Central memory CD4-positive, alpha-beta T cell (primary cell): Measurements from ENCODE around the gene VILL.
"Not testable (repeated sequence)": the region's sequence is repeated elsewhere in the genome, so short reads cannot be mapped to it uniquely, and the experiment has no call there.

ENCODE experiments used
- DNase-seq: peaks from one replicate; pipeline ENCODE4 v3.0.0; 2022

The VILL gene

DNA sequence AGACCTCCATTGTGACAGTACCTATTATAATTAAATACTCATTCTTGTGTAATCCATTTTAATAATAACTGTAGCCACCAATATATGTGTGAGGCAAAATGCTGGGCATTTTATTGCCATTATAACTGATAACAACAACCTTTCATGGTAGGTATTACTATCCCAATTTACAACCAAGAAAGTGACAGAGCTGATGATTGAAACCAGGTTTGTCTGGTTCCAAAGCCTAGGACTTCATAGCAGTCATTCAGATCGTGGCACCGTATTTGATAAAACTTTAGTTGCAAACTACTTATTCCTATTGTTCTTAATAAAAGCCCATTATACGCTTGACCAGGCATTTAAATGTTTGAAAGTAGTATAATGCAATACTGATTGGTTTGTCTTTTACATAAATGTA, 26.4 kb upstream of the VILL start:
- DNase-seq: no peak

DNA sequence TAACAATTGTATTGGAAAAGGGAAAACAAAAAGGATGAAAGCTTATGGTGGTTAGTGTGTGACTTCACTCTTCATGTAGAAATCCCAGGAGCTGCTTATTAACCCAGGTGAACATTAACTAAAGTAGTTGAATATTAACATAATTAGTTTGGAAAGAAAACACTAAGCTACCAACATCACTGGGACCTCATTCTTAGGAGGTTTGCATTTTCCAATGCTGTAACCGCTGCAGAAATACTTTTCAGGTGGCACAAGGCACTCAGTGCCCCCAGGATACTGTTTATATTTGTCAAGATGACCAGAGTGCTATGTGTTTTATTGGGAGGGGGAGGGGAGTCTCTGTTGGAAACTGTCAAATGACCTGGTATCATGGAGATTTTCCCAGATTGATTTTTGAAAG, 25.9 kb upstream of the VILL start:
- no peak for DNase-seq

DNA sequence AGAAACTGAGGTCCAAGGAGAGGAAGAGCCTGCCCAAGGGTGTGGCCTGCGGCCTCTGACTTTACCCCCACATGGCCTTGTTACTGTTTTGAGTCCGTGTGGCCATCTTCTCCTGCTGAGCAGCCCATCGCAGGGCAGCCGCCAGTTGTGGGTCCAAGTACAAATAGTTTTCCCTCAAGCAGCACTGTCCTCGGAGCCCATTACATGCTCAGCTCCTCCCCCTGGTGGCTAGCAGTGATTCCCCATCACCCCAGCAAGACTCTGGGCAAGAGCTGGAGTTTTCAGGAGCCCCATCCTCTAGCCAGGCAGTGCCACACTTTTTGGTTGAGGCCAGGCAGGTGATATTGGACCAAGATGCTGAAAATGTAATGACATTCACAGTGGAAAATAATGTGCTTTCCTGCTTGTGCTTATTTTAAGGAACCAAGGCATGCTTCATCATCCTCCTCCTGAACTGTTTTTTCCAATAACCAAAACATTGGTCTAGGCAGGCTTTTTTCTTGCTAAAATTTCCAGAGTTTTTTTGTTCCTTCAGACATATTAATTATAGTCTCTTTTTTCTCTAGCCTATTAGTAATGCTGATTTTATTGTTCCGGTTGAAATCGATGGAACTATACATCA, 23.2 kb upstream of the VILL start:
- DNase-seq: peak; percentile 22

DNA sequence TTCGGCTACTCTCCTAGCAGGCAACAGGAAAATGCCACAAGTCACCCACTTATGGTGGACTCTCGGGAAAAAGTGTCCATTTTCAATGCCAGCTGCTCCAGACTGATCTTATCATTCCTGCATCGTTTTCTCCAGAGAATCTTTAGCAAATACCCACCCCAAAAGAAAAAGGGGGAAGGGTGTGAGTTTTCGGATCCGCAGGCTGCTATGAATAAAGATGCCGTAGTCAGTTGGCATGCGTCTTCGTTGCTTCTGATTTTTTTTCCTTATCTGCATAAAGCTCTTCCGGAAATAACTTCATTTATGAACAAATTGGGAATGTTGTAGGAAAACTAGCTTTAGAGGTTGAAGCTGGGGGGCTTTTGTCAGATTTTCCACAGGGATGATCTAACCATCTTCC, 22.4 kb upstream of the VILL start:
- DNase-seq: no peak

DNA sequence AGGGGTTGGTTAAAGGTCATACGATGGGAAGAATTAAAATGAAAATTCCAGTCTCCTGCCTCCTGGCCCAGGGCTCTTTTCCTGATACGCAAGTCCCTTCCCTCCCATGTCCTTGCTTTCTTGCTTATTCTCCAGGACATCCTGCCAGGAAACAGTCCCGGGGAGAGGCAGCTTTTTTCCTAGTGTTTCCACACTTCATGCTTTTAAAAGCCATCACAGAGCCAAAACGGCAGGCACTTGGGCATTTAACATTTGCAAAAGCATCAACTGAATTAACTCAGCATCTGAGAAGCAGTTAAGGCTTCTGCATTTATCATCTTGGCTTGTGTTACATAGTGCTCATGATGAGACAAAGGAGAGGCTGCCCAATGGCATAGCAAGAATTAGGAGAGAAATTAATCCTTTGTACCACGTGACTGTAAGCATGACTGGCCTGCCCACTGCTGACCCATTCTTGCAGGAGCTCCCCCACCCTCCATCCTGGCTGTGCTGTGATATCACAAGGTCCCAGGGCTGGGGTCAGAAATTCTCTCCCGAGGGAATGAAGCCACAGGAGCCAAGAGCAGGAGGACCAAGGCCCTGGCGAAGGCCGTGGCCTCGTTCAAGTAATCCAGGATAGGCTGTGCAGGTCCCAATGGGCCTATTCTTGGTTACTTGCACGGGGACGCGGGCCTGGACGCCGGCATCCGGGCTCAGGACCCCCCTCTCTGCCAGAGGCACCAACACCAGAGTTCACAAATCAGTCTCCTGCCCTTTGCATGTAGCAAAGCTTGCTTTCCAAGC, 21.6 kb upstream of the VILL start:
- DNase-seq: no peak

DNA sequence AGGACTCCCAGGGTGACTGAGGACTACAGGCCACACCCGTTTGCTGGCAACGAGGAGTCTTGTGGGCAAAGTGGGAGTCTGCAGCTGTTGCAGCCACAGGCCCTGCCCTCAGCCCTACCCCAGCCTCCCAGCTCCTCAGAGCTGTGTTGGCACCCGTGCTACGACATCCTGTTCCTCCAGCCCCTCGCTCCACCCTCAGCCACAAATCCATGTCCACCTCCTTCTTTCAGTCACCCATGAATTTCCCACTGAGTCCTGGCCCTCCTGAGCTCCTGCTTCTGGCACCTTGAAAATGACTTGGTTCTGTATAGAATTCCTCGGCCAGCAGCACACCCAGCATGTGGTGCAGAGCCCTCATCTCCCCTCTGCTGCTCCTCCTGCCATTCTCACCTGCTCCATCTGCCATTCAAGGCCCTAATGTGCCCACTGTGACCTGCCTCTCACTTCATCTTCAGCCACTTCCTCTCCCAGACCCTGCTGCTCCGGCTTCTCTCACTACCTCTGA, 20.9 kb upstream of the VILL start:
- no peak for DNase-seq

DNA sequence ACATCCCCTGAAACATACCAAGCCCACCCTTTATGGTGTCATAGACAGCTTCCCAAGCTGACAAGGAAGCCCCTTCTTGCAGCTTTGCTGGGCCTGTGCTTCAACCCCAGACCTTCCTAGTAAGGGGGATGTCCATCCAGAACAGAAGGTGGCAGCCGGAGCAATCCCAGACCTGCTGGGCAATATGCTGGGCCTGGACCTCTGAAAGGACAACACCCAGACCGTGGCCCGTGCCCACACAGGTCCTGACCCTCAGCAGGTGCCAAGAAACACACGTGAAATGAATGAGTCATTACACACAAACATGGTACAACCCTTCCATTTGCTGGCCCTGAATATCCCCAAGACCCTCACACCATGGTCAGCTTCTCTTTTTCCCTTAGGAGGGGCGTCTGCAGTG, 19.8 kb upstream of the VILL start:
- DNase-seq: no peak

DNA sequence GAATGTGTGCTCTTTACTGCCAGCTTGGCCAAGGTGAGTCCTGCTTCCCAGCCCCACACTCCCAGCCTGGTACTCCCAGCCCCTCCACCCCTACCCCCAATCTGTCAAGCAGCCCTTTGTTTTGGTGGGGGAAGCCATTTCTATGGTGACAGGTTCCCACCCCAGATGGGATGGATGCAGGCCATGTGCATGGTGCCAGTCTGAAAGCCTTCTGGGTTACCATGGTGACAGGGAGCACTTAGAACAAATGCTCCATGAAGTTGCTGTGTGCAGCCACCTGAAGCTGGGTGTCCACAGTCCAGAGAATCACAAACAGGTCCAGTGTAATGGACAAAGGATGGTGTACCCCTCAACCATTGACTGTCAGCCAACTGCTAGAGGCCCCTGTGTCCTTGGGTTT, 19.1 kb upstream of the VILL start:
- no peak for DNase-seq

DNA sequence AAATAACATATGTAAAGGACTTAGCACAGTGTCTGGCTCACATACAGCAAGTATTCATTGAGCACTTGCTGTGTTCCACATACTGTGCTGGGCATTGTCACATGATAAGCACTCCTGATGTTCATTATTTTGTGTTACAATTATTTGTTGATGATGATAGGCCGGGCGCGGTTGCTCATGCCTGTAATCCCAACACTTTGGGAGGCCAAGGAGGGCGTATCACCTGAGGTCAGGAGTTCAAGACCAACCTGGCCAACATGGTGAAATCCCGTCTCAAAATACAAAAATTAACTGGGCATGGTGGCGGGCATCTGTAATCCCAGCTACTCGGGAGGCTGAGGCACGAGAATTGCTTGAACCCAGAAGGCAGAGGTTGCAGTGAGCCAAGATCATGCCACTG, 18.5 kb upstream of the VILL start:
- DNase-seq: not testable (repeated sequence)

DNA sequence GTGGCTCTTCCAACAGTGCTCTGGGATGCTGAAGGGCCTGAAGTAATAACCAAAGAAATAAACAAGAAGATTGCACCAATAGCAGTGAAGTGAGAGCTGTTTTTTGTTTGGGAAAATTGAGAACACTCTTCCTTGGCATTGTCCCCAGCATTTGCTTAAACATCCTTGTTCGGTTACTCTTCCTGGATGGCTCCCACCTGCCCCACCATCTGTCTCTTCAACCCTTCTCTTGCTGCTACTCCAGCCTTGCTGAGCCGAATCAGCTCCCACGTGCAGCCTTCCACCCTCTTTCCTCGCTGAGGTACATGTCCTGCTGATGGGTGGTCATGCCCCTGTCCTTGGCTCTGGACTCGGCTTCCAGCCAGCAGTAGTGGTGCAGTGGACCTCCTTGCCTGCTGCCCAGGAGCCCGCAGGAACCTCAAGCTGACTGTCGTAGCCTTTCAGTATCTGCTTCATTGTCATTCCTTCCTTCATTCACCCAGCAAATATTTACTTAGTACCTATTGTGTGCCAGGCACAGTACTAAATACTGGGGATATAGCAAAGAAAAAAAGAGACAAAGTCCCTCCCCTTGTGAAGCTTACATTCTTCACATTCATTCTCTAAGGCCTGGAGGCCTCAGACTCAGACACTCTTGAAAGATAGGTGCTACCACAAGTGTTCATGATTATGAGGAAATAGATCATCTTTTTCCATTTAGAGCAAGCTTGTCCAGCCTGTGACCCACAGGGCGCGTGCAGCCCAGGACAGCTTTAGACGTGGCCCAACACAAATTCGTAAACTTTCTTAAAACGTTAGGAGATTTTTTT, 17.1 kb upstream of the VILL start:
- DNase-seq: no peak

DNA sequence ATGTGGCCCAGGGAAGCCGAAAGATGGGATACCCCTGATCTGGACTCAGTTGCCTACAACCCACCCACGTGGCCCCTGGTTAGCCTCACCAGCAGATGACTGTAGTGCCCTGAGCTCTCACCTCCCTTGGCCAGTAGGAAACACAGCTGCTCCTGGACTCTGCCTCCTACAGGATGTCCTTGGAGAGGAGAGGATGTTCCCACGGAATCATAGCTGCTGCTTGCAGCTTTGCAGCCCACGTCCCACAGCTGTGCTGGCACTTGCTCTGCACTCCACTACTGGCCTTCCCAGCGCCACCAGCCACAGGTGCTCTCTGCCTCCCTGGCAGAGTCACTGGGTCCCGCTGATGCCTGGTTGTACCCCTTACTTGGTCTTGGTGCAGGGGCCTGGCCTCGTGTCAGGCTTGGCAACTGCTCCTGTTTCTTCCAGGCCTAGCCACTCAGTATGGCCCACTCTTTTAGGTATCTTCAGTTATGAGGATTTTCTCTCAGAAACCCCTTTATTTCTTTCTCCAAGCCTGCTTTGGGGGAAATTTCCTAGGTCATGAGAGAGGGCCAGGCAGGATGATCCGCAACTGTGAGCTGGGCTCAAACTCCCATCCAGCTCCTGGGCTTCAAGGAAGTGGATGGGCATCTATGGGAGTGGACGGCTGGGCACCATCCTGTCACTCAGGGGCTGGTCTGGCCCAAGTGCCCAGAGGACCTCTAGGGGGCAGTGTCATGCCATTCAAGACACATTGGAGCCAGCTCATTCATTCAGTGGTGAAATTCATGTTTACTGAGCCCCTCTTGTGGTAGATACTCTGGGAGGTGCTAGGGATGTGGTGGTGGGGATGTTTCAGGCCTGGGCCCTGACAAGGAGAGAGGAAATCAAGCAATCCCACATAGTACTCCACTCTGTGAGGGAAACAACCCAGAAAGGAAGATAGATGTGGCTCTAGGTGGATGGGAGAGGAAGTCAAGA, 16.2 kb upstream of the VILL start:
- DNase-seq: peak; percentile 65

DNA sequence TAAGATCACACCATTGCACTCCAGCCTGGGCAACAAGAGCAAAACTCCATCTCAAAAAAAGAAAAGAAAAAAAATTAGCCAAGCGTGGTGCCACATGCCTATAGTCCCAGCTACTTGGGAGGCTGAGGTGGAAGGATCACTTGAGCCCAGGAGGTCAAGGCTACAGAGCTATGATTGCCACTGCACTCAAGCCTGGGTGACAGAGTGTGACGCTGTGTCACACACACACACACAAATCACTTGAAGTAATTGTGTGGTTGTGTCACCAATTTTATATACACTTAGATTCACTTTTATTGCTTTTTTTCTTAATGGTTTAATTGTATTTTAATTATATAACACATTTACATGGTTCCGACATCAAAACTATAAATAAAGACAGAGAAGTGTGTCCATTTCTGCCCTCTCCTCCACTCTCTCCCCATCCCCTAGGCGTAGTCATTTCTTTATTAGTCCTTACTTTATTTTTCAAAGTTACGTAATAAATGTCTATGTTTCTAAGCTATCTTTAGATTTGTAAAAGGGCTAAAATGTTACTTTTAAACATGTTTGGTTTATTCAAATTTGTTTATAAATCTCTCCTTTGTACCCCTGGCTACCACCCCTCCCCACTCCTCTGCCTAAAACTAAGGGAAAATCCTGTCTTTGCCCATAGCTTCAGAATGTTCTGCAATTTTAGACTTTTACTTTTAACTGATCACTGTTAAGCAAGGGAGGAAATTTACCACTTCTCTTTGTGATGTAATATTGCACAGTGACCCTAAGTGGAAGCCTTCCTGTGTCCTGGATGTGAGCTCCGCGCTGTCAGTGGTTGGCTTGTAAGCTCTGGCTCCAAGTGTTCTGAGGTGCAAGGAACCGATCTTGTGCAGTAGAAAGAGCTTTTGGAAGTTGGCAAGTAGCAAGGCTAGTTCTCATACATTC, 10.8 kb upstream of the VILL start:
- DNase-seq: no peak

DNA sequence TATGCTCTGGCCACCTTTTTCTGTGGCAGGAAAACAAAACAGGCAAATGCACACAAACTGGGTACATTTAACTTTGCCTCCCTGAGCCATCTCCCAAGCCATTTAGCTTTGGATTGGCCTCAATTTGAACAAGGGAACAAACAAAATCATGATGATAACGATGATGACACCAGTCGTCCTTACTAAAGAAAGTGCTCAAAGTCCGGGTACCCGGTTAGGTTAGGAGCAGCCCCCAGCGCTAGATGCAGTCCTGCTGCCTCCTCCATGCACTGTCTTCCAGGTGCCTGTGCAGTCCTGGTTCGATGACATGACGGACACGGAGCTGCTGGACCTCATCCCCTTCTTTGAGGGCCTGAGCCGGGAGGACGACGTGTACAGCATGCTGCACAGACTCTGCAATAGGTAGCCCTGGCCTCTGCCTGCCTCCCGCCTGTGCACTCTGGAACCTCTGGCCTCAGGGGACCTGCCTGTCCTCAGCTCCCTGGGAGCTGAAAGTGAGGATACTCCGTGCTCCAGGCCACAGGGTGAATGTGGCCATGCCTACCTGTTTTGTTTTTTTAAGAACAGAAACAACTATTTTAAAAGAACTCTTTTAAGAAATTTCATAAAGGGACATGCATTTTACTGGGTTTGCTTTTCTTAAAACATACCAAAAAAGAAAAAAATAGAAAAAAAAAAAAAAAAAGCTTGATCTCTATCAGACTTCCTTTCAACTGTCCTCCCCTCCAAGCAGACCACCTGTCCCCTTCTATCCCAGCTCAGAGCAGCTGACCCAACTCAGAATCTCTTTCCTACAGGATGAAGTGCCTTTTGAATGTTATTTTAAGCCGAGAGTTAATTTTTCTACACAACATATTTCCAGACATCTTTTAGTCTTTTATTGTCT, 9.9 kb upstream of the VILL start:
- no peak for DNase-seq

DNA sequence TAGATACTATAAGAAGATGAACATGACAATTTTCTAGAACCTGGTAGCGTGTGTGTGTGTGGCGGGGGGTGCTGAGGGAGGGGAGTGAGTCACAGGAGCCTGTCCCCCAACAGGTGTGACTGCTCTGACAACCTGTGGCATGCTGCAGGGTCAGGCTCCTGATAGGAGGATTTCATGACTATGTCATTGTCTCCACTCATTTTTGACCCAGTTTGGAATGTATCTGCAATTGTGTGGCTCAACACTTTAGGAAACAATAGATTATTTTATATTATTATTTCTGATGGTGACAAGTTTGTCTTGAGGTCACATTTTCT, 9.3 kb upstream of the VILL start:
- no peak for DNase-seq

DNA sequence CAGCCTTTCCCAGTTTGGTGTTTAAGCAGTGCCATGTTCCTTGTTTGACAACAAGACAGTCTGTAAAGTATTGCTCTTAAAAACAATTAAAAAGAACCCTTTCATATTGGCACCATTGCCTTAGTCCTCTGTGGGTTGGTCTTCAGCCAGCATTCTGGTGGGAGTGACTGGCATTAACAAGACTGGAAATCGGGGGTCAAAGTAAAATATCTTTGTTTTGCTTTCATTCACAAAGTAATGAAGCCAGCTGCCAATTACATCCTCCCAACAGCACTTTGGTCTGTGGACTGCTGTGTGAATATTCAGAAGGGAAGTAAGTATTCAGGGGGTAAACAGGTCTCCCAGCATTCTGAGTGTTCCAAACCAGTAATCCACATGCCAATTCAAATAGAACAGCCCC, 8.3 kb upstream of the VILL start:
- DNase-seq: no peak

DNA sequence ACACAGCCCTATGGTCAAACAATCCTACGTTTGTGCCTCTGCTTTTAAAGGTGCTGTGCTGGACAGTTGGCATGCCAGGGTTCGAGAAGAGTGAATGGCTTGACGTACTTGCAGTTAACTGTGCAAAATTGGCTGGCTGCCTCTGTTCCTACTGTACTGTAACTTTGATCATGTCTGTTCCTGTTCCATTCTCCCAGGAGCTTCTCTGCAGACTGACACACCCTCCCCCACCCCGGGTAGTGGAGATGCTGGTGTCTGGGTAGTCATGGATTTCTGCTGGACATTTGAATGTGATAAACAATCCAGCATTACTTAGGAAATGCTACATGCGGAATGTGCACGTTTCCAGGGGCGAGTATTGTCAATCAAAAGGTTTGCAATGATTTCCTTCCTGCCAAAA, 6.5 kb upstream of the VILL start:
- DNase-seq: no peak

DNA sequence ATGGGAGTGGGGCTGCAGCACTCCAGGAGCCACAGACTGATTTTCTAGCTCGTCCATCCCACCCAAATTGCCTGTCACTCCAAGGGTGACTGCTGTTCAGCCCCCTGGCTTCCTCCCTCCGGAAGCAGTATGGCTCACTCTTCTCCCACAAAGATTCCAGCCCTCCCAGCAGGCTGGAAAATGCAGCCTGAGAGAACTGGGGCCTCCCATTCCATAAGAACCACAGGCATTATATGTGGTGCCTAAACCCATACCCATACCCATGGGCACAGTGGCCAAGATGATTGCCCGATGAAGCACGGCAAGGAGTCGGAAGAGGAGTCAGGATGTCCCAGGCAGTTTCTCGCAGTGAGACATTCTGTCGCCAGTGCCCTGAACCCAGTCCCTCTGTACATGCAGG, 6.0 kb upstream of the VILL start:
- DNase-seq: no peak

DNA sequence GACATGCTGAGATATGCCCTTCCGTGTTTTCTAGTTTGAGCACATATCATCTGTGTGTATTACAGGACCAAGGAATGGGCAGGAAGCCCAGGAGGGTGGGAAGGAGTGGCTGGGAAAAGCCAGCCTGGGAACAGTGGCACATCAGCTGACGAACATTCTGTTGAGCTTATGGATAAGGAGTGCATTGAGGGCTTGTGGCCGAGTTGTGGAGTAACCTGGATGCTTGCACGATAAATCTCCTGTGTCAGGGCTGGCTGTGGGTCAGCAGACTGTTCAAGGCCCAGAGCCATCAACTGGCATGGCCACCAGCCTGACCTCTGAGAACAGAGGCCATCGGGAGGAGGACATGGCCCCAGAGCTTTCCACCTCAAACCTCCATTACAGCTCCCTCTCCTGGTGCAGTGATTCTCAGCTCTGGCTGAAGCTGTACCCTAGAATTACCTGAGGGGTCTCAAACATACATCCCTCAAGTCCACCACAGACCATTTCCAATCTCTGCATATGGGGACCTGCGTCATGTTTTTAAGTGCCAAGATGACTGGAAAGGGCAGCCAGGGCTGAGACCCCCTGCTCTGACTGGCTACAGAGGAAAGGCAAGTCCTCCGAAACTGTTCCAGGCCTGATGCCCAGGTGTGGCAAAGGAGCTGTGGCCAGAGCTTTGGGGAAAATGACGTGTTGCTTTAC, 4.8 kb upstream of the VILL start:
- DNase-seq: no peak

DNA sequence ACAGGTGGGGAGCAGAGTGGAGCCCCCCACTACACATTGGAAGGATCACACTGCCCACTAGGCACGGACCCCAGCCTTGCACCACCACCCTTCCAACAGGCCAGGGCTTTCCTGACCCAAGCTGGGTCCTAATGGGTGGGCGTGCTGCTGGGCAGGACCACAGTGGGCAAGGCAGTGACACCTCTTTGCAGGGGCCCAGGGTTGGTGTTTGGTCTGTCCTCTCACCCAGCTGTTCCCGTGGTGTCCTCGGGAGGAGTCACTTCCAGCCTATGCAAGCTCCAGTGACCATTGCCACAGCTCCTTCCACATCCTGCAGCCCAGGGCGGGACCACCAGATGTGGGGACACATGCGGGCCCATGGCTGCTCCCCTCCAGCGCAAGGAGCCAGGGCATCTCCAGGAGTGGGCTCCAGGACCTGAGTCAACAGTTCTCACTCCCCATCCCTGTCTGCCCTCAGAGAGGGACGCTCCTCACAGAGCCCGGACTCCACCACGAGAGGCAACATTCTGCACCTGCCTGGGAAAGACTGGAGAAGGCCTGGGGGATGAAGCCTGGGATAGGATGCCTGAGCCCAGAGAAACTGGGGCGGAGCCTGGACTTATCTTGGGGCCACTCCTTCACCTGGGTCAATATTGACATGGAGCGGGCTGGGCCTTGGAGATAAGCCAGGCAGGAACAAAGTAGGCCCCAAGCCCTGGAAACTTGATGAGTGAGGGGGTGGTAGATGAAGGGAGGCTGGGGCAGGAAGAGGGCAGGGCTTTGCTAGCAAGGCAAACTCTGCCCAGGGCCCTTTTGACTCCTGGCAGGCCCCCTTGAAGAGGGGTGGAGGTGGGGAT, 3.9 kb upstream of the VILL start:
- no peak for DNase-seq
